T-helper 1 cell treated with Interleukin-12 subunit alpha and Interleukin-12 subunit beta and Interleukin-4 antibody, amounts not matched to agents 30 μg/mL and 1 μg/mL, for 36 hours (primary cell): ENCODE measurements around the gene TLL1.

ENCODE experiments used
- H3K27ac Mint-ChIP-seq: one replicate; pipeline ENCODE4 v1.8.0; 2021; ENCODE audit warnings: mild to moderate bottlenecking, mixed read lengths
- H3K27me3 Mint-ChIP-seq: one replicate; pipeline ENCODE4 v1.8.0; 2021; ENCODE audit warnings: low read depth, mixed read lengths
- H3K36me3 Mint-ChIP-seq: one replicate; pipeline ENCODE4 v1.8.0; 2021; ENCODE audit warnings: low read depth, mixed read lengths
- H3K4me1 Mint-ChIP-seq: one replicate; pipeline ENCODE4 v1.8.0; 2021; ENCODE audit warnings: low read depth, mixed read lengths
- H3K4me3 Mint-ChIP-seq: one replicate; pipeline ENCODE4 v1.8.0; 2021; ENCODE audit warnings: mild to moderate bottlenecking, moderate library complexity, mixed read lengths
- H3K9me3 Mint-ChIP-seq: one replicate; pipeline ENCODE4 v1.8.0; 2021; ENCODE audit warnings: mixed read lengths

Gene TLL1

DNA sequence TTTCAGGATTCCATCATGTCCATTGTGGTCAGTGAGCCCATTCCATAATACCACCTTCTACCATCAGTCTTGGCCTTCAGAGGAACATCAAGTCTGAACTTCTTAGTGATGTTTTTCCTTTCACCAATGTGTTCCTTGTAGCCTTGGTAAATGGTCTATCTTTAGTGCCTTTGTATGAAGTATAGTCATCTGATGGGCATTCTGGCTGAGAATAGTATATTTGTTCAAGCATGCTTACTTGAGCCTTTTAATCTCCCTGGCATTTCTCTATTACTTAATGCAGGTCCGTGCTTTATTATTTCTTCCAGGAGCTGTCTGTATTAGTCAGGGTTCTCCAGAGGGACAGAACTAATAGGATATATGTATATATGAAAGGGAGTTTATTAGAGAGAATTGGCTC lies 99.7 kb downstream of the TLL1 start:
- no peak overlapping the region for H3K4me3 Mint-ChIP-seq
- no peaks in the 10 kb centered on the region for H3K27me3 Mint-ChIP-seq
- no peaks in the 10 kb centered on the region for H3K9me3 Mint-ChIP-seq
- H3K27ac Mint-ChIP-seq = no peak overlapping the region
- H3K4me1 Mint-ChIP-seq = no peaks in the 10 kb centered on the region
- H3K36me3 Mint-ChIP-seq = no peaks in the 10 kb centered on the region

DNA sequence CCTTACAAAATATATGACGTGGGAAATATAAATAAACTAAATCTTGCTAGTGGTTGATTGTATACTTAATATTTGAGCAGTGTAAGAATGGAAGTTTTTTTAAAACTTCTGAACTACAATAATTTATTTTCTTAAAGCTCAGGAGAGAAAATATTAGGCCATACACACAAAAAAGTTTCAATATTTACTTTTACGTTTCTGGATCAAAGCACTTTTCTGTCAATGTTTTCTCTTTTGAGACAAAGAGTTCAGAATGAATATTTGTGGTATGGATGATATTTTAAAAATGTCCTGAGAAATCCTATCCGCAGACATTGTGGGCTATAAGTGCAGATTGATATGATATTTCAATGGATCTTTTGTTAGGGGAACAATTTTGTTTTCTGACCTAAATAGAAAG lies 109.9 kb downstream of the TLL1 start:
- no peaks in the 10 kb centered on the region for H3K9me3 Mint-ChIP-seq
- no peaks in the 10 kb centered on the region for H3K27me3 Mint-ChIP-seq
- H3K36me3 Mint-ChIP-seq = no peaks in the 10 kb centered on the region
- no peak overlapping the region for H3K27ac Mint-ChIP-seq
- H3K4me1 Mint-ChIP-seq = no peaks in the 10 kb centered on the region
- no peak overlapping the region for H3K4me3 Mint-ChIP-seq

DNA sequence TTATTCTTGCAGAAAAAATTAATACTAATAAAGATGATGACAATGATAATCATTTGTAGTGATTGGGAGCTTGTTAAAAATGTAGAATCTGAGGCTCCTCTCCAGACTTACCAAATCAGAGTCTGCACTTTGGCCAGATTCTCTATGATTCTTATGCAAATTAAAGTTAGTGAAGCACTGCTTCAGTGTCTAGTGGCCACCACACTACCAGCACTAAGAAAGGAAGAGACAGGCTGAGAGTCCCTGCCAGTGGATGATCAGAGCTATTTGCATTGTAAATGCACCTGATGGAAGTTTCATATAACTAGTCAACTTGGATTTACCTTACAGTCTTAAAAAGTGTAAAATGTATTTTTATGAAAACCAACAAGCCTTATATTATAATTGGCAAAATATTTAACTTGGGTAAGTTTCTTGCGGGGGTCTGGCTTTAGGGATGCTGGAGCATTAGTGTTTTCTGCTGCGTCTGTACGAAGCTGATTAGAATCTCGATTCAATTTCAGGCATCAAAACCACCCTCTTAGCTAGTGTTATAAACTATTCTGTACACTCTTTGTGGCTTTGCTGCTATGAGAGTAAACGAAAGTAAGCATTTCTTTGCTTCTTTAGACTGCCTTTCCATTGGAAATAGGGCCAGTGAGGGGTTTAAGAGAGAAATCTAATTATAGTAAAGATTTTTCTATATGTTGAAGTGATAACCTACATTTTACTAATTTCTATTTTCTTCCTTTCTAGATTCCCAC lies 114.1 kb downstream of the TLL1 start:
- H3K27me3 Mint-ChIP-seq = no peaks in the 10 kb centered on the region
- no peaks in the 10 kb centered on the region for H3K36me3 Mint-ChIP-seq
- H3K27ac Mint-ChIP-seq = no peak overlapping the region
- no peak overlapping the region for H3K4me3 Mint-ChIP-seq
- no peaks in the 10 kb centered on the region for H3K4me1 Mint-ChIP-seq
- H3K9me3 Mint-ChIP-seq = no peaks in the 10 kb centered on the region

DNA sequence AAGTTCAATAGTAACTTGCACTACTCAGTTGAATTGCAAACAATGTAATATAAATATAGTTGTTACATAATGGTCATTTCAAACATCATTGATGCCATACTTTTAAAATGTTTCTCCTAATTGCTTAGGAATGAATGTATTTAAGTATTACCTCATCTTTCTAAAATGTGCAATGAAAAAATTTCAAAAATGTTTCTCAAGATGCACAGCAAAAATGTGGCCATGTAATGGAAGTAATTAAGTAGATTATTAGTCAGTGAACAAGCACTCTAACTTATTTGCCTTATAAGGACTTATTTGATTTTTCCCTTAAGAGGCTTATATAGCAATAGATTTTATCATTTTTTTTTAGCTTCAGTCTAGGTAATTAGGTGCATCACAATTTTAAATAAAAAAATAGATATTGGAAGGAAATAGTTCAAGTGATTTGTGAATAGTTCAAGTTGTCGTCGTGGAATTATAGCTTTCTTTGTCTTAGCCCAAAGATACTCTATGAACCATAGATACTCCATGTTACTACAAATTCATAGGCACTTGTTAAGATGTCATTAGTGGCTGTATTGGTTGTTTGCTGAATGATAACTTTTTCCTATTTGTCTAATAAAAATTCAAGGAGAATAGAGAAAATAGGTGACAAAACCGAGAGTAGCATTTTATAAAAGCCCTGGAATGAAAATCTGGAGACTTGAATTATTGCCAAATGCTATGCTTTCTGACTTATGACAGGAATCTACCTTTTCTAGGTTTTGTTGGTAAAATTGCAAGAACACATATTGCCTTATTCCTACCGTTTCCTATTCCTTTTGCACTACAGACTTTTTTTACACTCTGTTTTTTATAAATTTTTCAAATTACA lies 118.5 kb downstream of the TLL1 start:
- no peaks in the 10 kb centered on the region for H3K27me3 Mint-ChIP-seq
- H3K4me3 Mint-ChIP-seq = no peak overlapping the region
- no peaks in the 10 kb centered on the region for H3K4me1 Mint-ChIP-seq
- H3K36me3 Mint-ChIP-seq = no peaks in the 10 kb centered on the region
- no peak overlapping the region for H3K27ac Mint-ChIP-seq
- H3K9me3 Mint-ChIP-seq = no peaks in the 10 kb centered on the region

DNA sequence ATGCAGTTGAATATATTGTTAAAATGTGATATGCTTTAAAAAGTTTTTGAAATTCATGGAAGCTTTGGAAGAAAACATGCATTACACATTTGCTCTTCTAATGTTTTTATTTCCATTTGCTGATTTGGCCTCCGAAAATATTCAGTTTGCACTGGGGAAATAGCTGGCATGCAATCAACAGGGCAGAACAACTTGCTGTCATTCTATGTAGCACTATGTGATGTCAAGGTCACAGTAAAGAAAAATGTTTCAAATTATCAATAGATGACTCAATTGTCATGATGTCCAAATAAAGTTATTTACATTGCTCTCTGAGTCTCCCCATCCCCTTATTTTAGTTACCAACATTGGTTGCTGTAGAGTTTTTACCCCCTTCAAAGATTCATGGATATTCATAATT lies 119.2 kb downstream of the TLL1 start:
- no peaks in the 10 kb centered on the region for H3K36me3 Mint-ChIP-seq
- no peaks in the 10 kb centered on the region for H3K4me1 Mint-ChIP-seq
- no peak overlapping the region for H3K4me3 Mint-ChIP-seq
- H3K27ac Mint-ChIP-seq = no peak overlapping the region
- H3K9me3 Mint-ChIP-seq = no peaks in the 10 kb centered on the region
- no peaks in the 10 kb centered on the region for H3K27me3 Mint-ChIP-seq

DNA sequence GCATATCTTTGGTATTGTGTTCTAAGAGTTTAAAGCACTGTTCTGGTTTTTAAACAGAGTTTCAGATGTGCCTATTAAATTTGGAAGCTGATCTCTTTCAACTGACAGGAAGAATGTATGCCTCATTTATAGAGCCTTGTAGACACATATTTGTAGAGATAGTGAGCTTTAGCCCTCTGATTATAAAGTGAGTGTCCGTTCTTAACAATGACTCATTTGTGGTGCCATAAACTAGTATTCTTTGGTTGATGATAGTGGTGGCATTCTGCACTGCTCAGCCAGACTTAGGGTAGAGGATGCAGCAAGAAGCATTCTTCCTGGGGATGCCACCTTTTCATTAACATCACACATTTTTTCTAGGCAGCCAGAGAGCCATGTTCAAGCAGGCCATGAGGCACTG lies 121.7 kb downstream of the TLL1 start:
- Mint-ChIP-seq H3K27me3 (no peaks in the 10 kb centered on the region), H3K4me1 (no peaks in the 10 kb centered on the region), H3K27ac (no peak overlapping the region), H3K36me3 (no peaks in the 10 kb centered on the region), H3K9me3 (no peaks in the 10 kb centered on the region), H3K4me3 (no peak overlapping the region)

DNA sequence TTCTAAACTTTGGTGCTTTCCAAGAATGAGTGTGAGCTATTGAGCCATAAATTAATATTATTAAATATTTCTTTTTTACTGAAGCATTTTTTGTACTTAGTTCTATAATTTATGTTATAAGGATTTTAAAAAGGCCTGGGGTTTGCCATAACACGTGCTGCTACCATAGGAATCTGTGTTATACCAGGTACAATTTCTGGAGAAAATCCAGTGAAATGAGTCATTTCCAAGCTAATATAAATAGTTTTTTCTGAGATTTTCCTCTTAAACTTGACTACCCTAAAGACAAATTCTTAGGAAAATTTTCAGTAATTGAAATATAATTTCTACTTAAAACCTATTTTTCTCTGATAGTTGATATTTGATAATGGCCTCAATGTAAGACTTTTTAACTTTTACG lies 130.8 kb downstream of the TLL1 start:
- Mint-ChIP-seq H3K4me3 (no peak overlapping the region), H3K9me3 (no peaks in the 10 kb centered on the region), H3K27me3 (no peaks in the 10 kb centered on the region), H3K4me1 (no peaks in the 10 kb centered on the region), H3K27ac (no peak overlapping the region), H3K36me3 (no peaks in the 10 kb centered on the region)

DNA sequence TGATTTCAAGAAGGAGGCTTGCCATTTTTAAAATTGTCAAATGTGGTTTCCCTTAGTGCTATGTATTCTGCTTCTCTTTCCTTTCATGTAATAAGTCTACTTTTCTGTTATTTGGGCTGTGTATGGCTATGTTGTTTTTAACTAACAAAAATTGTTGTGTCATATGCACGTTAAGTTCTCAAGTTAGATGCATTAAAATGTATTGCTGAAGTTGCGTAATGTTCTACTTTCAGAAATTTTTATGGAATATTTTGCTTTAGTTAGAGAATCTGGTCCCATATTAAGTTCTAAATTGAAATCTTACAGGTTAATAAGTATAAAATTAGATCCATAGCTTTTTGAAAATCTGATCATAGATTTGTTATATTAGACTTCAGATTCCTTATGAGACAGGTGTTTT lies 133.2 kb downstream of the TLL1 start:
- H3K4me3 Mint-ChIP-seq = no peak overlapping the region
- H3K36me3 Mint-ChIP-seq = no peaks in the 10 kb centered on the region
- H3K27ac Mint-ChIP-seq = no peak overlapping the region
- no peaks in the 10 kb centered on the region for H3K27me3 Mint-ChIP-seq
- no peaks in the 10 kb centered on the region for H3K4me1 Mint-ChIP-seq
- no peaks in the 10 kb centered on the region for H3K9me3 Mint-ChIP-seq

DNA sequence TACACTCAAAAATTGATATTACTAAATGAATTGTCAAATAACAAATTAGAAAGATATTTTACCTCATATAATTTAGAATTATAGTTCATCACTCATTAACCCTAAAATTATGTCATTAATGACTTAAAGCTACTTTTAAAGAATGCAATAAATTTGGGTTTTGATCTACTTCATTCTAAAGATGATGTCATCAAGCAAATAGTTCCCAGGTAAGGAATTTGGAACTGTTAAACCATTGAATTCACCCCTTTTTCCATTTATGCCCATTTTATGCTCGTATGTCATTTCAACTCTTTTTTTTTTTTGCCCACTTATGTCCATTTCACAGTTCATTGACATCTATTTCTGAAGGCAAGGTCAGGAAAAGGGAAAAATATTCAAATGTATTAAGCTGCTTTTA lies 135.5 kb downstream of the TLL1 start:
- Mint-ChIP-seq H3K4me1 (no peaks in the 10 kb centered on the region), H3K4me3 (no peak overlapping the region), H3K36me3 (no peaks in the 10 kb centered on the region), H3K27me3 (no peaks in the 10 kb centered on the region), H3K27ac (no peak overlapping the region), H3K9me3 (no peaks in the 10 kb centered on the region)

DNA sequence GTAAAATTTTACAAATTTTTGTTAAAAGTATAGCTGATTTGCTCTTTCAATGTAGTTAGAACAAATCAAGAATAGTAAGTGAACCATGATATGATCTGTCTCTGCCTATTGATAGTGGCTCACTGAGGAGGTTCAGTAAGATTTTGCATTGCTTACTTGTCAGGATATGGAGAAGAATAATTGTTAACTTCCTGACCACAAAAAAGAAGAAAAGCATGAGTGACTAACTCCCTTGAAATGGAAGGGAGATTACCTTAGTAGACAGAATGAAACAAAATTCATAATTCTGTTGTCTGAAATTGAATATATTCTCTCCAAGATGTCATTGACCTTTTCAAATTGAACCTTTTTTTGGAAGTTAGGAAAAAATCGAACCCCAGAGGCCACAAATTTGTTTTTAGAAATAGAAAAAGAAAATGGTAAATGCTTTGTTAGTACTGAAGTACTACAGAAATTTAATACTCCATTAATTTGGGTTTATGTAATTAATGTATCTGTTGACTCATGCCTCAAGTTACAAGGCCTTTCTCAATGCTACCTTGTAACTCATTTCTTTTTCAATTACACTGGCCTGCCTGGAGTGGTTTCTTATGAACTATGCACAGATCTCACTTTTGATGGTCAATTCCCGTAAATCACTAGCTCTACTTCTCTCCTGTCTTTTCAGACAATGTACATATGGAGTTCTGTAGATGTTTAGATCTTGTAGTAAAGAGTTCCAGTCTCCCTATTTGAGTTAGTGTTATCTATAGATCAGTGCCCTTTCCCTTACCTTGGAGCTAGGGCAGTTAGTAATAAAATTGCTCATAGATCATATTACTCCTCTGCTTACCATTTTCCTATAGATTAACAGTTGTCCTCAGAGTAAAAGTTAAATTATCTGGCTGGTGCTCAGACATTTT lies 139.3 kb downstream of the TLL1 start:
- Mint-ChIP-seq H3K9me3 (no peaks in the 10 kb centered on the region), H3K4me3 (no peak overlapping the region)

DNA sequence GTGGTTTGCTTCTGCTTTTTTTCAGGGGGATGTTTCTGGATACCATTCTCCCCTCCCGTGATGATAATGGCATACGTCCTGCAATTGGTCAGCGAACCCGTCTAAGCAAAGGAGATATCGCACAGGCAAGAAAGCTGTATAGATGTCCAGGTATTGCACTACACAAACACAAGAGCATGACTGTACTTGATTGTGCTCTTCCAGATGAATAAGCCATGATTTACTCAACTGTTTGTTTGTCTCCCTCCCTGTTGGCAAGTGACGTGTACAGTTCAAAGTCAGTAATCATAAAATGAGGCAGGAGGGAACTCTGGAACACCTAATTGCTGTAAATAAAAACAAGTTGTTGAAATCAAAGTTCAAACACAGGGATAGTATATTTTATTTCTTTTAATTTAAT lies 141.4 kb downstream of the TLL1 start:
- Mint-ChIP-seq H3K27ac (no peak overlapping the region), H3K4me3 (no peak overlapping the region), H3K27me3 (no peaks in the 10 kb centered on the region), H3K9me3 (no peaks in the 10 kb centered on the region), H3K36me3 (no peaks in the 10 kb centered on the region), H3K4me1 (no peaks in the 10 kb centered on the region)

More for the DNA sequence above, 139.3 kb downstream of the TLL1 start:
- no peaks in the 10 kb centered on the region for H3K27me3 Mint-ChIP-seq
- no peak overlapping the region for H3K27ac Mint-ChIP-seq
- no peaks in the 10 kb centered on the region for H3K4me1 Mint-ChIP-seq
- H3K36me3 Mint-ChIP-seq = no peaks in the 10 kb centered on the region

DNA sequence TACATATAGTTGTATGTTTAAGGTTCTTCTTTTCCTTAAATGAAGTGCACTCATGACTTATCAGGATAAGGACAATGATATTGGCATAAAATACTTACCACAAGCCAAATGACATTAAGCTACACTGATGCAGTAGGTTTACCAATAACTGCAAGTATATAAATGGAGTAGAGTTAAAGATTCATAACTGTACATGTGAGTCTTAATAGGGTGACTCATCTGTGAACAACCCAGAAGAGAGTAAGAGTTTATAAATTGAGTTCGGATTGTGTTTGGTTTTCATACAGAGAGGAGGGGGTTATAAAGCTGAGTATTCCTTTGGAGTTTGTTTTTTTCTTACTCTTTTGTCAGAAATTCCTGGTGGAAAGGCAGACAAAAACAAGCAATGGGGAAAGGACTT lies 144.8 kb downstream of the TLL1 start:
- Mint-ChIP-seq H3K4me3 (no peak overlapping the region), H3K36me3 (no peaks in the 10 kb centered on the region), H3K27ac (no peak overlapping the region), H3K27me3 (no peaks in the 10 kb centered on the region), H3K9me3 (no peaks in the 10 kb centered on the region), H3K4me1 (no peaks in the 10 kb centered on the region)

DNA sequence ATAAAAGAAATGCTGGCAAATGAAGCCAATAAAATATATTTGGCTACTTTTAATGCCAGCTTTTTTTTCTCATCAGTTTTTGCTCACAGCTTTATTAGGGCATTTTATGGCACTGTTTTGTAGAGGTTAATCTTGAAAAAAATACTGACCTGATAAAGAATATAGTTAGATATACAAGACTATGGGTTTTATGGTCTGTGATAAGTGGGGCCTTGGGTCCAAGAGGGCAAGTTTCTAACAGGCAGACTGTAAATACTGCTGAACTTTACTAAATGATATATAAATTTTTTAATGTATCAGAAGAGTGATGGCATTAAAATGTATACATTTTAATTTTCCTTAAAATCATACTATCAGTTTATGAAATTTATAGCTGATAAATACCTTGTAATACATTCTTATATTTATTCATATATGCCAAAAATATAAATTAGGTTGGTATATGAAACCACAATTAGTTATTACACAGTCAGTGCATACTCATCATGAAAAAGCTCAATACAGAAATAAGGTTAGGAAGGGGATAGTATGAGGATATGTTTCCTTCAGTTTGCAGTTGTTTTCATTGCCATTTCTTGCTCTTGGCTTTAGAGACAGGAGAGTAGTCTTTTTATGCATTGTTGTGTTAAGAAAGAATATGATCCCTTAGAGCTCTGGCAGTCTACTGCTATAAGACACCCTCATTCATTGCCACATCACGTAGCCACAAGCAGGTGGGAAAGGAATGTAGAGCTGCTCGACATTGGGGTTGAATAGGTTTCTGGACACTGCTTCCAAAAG lies 146.6 kb downstream of the TLL1 start:
- Mint-ChIP-seq H3K4me3 (no peak overlapping the region), H3K9me3 (no peaks in the 10 kb centered on the region), H3K27ac (no peak overlapping the region), H3K4me1 (no peaks in the 10 kb centered on the region), H3K36me3 (no peaks in the 10 kb centered on the region), H3K27me3 (no peaks in the 10 kb centered on the region)

DNA sequence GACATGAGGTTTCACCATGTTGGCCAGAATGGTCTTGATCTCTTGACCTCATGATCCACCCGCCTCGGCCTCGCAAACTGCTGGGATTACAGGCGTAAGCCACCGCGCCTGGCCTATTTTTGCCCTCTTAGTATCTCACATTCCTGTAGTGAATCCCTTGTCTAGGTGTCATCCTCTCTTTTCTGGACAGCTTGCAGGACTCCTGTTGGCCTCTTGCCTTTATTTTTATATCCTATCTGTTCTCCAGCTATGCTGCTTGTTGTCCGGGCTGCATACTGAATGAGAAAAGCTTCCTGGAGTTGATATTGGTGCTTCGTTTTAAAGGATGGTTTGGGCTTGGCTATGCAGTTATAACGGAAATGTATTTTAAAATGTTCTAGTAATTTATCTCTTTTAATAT lies 148.6 kb downstream of the TLL1 start:
- Mint-ChIP-seq H3K4me3 (no peak overlapping the region), H3K4me1 (no peaks in the 10 kb centered on the region)

More for the DNA sequence above, 148.6 kb downstream of the TLL1 start:
- H3K36me3 Mint-ChIP-seq = no peaks in the 10 kb centered on the region
- no peaks in the 10 kb centered on the region for H3K27me3 Mint-ChIP-seq
- H3K9me3 Mint-ChIP-seq = no peaks in the 10 kb centered on the region
- no peak overlapping the region for H3K27ac Mint-ChIP-seq
